Right ventricle myocardium inferior (tissue), 1 donor: ENCODE results near the gene H2AZ2. TPM values are rescaled to one million over a fixed set of nuclear protein-coding genes. Genes with fewer than 3 reads are reported as not detected.
"Not testable (repeated sequence)": the region's sequence is repeated elsewhere in the genome, so short reads cannot be mapped to it uniquely, and the experiment has no call there.

Source experiments
- ATAC-seq: fragments of 200-7000 bp; cut with Tn5 transposase; one replicate; pipeline ENCODE4 v1.9.1; 2020; ENCODE audit warnings: mild to moderate bottlenecking, moderate library complexity
- DNase-seq: peaks from one replicate; pipeline ENCODE4 v3.0.0; 2021; ENCODE audit errors: missing footprints
- intact Hi-C: fragments of 100-400 bp; cut with DNase I; formaldehyde crosslinking; loops from one replicate; pipeline ENCODE4 v1.11.0; 2022
- total RNA-seq: library from RNA; stranded (reverse); fragmentation: NEBNext Ultra II Directional; extraction: Animal tissue kit (Norgen Biotek cat#: 25700); gene quantifications from one replicate; pipeline ENCODE4 v1.2.1, GENCODE V29; 2021
- donor health status: DM: no; HTN: yes; CAD: no; lungs with severe emphysema.

Gene H2AZ2
- total RNA-seq, 1 donor from 2014 or later: 229 TPM

DNA sequence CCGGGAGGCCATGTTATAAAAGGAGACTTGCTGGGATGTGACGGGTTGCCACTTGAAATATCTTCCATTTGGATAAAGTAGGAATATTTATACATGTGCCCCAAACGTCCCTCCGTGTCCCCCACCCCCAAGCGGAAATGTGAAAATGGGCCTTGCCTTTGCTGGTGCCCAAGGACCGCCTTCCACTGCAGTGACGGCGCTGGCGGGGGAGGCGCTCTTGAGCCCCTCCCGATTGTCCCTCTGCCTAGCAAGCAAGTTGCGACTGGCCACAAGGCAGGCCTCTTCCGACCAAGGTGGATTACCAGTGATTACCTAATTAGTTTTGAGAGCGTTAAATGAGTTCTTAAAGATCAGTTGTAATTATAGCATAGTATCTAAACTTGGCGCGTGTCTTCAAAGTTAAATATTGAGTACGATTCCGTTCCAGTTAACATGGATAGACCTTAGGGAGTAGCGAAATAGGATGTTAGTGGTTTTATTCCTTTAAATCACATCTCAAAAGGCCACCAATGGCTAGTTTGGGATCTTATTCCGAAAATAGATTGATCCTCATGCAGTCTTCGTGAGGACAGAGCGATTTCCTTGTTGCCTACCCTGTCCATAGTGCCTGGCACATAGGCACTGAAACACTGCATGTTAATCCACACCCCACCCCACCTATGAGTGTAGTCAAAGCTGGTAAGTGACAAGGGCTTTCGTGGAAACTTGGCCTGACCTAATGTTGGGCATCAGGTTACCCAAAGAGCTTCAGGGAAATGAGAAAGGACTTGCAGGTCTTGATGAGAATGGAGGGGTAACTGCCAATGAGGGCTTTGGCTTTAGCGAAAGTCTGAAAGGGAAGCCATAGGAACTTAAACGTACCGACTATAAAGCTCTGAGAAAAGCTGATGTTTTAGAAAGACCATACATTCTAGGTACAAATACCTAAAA is 50.3 kb downstream of the H2AZ2 start:
- intact Hi-C loops: loop anchor here (1.0 to 2.0 kb wide), 4 partner anchors 29 to 215 kb away; partner anchors contain the start of genes TMED4 and ZMIZ2
- ATAC-seq (peak; percentile 78), DNase-seq (peak; percentile 94)

DNA sequence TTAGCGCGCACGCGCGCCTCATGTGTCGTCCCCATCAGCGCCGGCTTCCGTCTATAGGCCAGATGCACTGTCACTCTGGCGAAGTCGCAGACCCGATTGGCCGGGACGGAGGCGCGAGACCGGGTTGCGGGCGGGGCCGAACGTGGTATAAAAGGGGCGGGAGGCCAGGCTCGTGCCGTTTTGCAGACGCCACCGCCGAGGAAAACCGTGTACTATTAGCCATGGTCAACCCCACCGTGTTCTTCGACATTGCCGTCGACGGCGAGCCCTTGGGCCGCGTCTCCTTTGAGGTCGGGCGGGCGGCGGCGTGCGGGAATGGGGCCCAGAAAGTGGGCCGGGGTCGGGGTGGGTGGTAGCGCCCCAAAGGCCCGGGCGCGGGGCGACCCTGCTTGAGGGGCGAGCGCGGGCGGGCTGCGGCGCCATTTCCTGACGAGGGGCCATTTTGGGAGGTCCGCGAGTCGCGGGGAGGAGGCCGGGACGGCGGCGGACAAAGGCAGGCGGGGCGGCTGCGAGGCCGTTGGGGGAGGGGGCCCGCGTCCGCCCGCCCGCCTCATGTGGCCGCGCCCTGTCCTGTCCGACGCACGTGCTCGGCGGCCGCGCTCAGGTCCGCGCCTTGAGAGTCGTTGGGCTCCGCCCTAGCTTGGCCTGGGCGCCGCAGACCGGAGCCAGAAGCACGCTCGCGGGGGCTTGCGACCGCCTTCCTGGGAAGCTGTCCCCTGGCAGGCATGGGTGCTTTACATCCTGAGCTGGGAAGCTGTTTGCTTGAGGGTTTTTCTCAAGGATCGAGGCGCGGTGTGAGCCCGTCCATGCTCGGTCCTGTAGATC is 51.2 kb downstream of the H2AZ2 start, which contains the start of gene PPIA:
Gene PPIA (plus strand): TSS at position 178 of the 825 bp plus-strand sequence. CDS start 44 bp downstream, at position 222.
- DNase-seq (peak; percentile 99), ATAC-seq (peak; percentile 96)
- intact Hi-C loops: loop anchor here (1.0 to 2.0 kb wide), 5 partner anchors 28 to 214 kb away; partner anchors contain the start of genes OGDH, TMED4 and ZMIZ2

DNA sequence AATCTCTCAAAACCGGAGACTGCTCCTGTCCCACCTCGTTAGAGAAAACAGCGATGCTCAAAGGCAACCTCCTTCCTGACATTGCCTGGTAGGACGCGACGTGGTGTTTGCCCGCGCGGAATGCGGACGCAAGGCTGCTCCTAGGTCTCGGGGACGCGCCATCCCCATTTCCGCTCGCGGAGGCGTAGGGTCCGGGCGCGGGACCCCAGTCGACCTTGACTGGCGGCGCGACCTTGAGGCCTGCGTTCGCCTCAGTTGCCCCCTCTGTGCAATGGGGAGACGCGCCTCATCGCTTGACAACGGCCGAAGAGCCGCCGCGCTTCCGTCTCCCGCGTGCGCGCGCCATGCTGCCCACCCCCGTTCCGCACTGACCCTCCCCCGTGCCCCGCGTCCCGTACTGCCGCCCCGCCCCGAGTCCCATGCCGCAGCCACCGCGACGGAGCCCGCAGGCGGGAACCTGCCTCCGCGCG is 51.8 kb downstream of the H2AZ2 start:
- intact Hi-C loops: loop anchor here (1.0 to 2.0 kb wide), 4 partner anchors 27 to 190 kb away; partner anchors contain the start of genes OGDH and ZMIZ2
- no peak for DNase-seq
- ATAC-seq: peak; percentile 14

DNA sequence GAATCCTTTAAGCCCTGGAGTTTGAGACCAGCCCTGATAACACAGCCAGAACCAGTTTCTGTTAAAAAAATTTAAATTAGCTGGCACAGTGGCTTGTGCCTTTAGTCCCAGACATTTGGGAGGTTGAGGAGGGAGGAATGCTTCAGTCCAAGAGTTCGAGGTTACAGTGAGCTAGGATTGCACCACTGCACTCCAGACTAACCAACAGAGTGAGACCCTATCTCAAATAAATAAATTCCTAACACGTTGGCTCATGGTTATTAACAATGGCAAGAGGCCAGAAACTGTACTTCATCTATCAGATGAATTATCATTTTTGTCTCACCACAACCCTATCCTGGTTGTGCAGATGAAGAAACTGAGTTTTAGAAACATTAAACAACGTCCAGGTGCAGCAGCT is 53.6 kb downstream of the H2AZ2 start:
- DNase-seq (no peak), ATAC-seq (no peak)
- intact Hi-C loops: no loop called here

DNA sequence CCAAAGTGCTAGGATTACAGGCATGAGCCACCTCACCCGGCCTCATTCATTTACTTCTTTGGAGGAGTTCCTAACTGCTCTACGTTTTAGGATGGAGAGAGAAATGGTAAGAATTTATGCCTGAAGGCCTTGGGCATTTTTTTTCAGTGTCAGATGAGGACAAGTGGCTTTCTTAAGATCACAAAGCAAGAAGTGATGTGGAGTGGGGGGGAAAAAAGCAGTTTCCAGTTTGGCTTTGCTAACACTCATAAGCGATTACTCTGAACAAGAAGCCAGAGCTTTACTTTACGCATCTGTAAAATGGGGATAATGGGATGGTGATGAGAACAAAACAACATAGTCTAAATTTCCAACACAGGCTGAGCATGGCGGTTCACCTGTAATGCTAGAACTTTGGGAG is 54.0 kb downstream of the H2AZ2 start:
- ATAC-seq: no peak
- intact Hi-C loops: no loop called here
- DNase-seq: no peak

DNA sequence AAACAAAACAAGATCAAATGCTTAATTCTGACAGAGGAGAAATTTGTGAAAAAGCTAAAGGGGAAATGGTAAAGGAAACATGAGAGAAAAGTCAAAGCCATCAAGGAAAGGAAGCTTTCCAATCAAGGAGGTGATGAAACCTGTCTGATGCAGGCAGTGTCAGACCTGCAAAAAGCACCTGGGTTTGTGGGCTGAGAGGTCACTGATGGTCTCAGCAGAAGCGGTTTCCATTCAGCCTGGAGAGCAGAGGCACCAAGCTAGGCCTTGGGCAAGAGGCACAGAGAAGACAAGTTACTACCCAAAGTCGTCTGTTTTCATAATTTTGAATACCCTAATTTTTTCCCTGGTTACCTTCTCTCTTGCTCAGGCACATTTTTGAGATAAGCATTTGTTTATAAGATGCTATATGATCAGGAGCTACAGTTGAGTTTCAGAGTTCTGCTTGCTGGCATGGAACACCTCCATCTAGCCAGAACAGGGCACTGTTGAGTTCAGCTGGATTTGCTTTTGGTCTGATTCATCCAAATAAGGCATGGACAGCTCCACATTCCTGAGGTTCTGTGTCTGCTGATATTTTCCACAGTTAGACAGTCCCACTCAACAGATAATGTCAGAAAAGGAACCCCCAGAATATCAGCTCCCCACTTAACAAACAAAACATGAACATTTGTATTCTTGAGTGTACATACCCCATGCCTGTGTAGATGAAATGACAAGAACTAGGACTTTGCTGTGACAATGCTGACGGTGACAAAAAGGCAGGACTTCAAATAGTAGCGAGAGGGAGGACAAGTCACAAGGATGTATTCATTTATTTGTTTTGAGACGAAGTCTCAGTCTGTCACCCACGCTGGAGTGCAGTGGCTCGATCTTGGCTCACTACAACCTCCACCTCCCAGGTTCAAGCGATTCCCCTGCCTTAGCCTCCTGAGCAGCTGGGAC is 56.3 kb downstream of the H2AZ2 start:
- ATAC-seq (no peak), DNase-seq (no peak)
- intact Hi-C loops: no loop called here

DNA sequence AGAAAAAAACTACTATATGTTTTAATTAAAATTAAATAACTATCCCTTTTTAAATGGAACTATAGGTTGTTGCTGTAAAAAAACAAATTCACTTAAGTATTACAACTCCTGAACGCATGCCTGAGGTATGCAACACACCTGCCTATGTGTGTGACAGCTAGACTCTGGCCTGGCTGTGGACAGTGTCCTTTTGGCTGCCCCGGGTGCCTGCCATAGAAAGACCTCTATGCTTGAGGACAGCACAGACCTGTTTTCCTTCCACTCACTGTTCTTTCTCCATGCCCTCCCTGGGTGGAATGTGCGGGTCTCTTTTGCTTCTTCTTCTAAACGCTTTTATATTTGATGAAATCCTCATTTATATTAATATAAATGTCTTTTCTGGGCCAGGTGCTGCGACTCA is 57.9 kb downstream of the H2AZ2 start:
- intact Hi-C loops: no loop called here
- ATAC-seq (no peak), DNase-seq (no peak)

DNA sequence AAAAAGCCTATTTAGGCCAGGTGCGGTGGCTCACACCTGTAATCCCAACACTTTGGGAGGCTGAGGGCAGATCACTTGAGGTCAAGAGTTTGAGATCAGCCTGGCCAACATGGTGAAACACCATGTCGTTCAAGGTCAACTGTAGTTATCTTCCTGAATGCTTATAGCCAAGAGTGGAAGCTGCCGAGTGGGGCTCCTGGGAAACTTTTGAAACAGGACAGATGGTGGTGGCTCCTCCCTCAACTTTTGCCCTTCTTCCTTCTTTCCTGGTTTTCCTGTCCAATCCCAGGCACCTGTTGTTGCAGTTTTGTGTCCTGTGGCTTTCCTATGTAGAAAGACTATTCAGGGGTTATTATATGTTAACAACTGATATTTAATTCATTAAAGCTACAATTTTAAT is 60.1 kb downstream of the H2AZ2 start:
- DNase-seq: no peak
- ATAC-seq: no peak
- intact Hi-C loops: no loop called here

DNA sequence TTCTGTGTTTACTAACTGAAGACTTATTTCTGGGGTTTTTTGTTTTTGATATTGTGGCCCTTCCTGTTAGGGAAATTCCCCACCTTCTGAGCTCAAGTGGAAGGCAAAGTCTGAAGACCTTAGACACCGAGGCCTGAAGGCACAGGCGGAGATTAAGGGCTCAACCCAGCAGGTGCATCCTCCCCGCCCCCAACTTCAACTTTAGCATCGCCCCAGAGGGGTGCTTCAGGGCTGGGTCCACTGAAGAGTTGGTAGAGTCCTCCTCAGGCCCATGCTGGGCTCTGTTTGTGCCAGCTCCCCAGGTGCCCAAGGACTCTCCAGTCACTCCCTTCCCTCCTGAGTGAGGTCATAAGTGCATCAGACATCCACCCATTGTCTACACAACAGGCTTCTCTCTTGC is 60.8 kb downstream of the H2AZ2 start:
- no peak for ATAC-seq
- intact Hi-C loops: no loop called here

DNA sequence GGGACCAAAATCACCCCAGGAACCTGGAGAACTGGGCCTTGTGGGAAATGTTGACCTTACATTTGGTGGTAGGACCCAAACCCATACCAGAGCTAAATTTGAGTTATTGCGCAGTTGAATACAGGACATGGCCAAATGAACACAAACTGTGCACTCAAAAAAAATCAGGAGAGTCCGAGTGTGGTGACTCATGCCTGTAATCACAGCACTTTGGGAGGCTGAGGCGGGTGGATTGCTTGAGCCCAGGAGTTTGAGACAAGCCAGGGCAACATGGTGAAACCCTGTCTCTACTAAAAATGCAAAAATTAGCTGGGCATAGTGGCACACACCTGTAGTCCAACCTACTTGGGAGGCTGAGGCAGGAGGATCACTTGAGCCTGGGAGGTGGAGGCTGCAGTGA is 62.7 kb downstream of the H2AZ2 start:
- intact Hi-C loops: not testable (repeated sequence)

More for the DNA sequence above, 60.8 kb downstream of the H2AZ2 start:
- DNase-seq: no peak

DNA sequence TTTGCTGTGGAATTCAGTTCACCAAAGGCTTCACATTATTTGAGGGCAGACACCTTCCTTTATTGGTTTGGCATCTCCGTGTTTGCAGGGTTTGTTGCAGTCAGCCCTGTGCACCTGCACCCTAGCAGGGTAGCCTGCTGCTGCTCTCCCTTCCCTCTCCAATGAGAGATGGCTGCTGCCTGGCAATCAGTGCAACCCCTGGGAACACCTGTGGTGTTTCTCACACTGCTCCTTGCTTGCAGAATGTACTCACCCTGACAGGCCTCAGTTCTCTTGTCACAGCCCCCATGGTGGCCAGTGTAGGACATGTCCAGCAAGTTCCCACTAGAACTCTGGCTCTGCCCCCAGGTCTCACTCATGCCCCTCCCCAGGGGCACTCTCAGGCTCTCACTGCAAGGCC is 63.5 kb downstream of the H2AZ2 start:
- ATAC-seq (no peak), DNase-seq (peak; percentile 35)
- intact Hi-C loops: no loop called here

More for the DNA sequence above, 62.7 kb downstream of the H2AZ2 start:
- not testable (repeated sequence) for DNase-seq, ATAC-seq

DNA sequence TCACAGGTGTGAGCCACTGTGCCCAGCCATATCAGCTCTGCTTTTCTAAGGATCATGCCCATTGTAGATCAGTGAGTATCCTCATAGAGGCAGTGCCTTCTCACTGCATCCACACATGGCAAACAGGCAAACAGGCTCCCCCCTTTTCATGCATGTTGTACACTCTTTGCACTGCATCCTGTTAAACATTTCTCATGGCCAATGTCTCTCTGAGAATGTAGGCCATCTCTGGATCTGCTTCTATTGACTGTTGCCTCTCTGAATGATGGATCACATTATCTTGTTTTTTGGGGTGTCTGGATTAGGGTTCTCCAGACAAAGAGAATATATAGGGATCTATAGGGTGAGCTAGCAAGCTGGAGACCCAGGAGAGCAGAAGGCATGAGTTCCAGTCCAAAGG is 64.5 kb downstream of the H2AZ2 start:
- ATAC-seq (no peak), DNase-seq (no peak)
- intact Hi-C loops: no loop called here

DNA sequence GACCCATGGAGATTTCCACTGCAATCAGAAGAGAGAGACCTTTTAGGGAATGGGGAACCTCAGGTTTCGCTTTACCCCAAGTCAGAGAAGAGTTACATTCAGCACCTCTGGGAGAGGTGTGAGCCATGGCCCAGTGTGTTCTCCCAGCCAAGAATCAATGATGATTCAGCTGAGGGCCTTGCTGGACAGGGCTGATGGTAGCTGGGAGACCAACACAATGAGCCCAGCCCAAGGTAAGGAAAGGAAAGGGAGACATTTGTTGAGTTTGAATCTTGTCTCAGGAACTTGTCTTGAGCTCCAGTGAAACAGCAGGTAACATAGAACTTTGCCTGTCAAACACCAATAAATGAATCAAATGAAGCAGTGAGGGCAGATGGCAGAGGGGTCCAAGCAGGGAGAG is 65.4 kb downstream of the H2AZ2 start:
- intact Hi-C loops: no loop called here
- no peak for DNase-seq
- no peak for ATAC-seq

Other genes with a start within 250 kb of the H2AZ2 start
- 679 TPM for gene OGDH, start 241.5 kb downstream of the H2AZ2 start, total RNA-seq
- gene ZMIZ2, start 99.2 kb downstream of the H2AZ2 start, total RNA-seq: 62.2 TPM
- gene PPIA, start 51.4 kb downstream of the H2AZ2 start, total RNA-seq: 524 TPM
- 13.8 TPM for gene PURB, start 37.4 kb upstream of the H2AZ2 start, total RNA-seq
- gene MYO1G, start 130.9 kb upstream of the H2AZ2 start, total RNA-seq: 1.9 TPM
- gene CCM2, start 152.1 kb upstream of the H2AZ2 start, total RNA-seq: 38.7 TPM
- gene NACAD, start 240.9 kb upstream of the H2AZ2 start, total RNA-seq: 6.0 TPM